A549 (cell line): ENCODE data around the gene LEF1. TPM values are rescaled to one million over a fixed set of nuclear protein-coding genes. Genes with fewer than 3 reads are reported as not detected.
"Not testable (repeated sequence)": the region's sequence is repeated elsewhere in the genome, so short reads cannot be mapped to it uniquely, and the experiment has no call there.

Experiments
- ATAC-seq, 2 experiments: fragments of 200-7000 bp in 1 of 2; fragments of >200 bp in 1 of 2; cut with Nextera tagmentation in 1 of 2; cut with Tn5 transposase in 1 of 2; 3 replicates each; pipeline versions ENCODE4 v1.8.0 to v1.9.1; 2018 to 2020; ENCODE audit warnings: mild to moderate bottlenecking in 1 of 2, moderate library complexity in 1 of 2
- CTCF ChIA-PET: fragments of 300-600 bp; sonication (Branson Sonifier 250); formaldehyde crosslinking; extraction: SDS; loops from one replicate; lab custom pipeline; 2021; ENCODE audit warnings: antibody characterized with exemption, inconsistent platforms; lab: Yijun Ruan, JAX
- POLR2A ChIA-PET: fragments of 350-600 bp; formaldehyde crosslinking; extraction: SDS; loops from one replicate; lab custom pipeline; 2021; ENCODE audit warnings: antibody characterized with exemption, inconsistent platforms; lab: Yijun Ruan, JAX
- DNase-seq, 2 experiments: peaks; one replicate each; pipeline versions ENCODE4 v3.0.0 to v3.0.0-alpha.2; 2011 to 2016; ENCODE audit warnings: low read depth in 1 of 2, low spot score in 1 of 2
- FAIRE-seq: peaks from 2 replicates; lab custom pipeline; 2011; peaks lifted over from hg19 to GRCh38; lab: Jason Lieb, UNC
- H3K27ac ChIP-seq, 2 experiments: fragments of >200 bp; sonication (Bioruptor Twin); formaldehyde crosslinking; 3 replicates each; pipeline ENCODE4 v1.5.1; 2016 to 2017
- H3K4me1 ChIP-seq: fragments of >200 bp; sonication (Bioruptor Twin); formaldehyde crosslinking; 3 replicates; pipeline ENCODE4 v1.6.1; 2016
- H3K4me2 ChIP-seq: fragments of >200 bp; sonication (Bioruptor Twin); formaldehyde crosslinking; 3 replicates; pipeline ENCODE4 v1.6.1; 2016
- H3K4me3 ChIP-seq: fragments of >200 bp; sonication (Bioruptor Twin); formaldehyde crosslinking; 3 replicates; pipeline ENCODE4 v1.5.1; 2016
- H3K9me3 ChIP-seq: fragments of >200 bp; sonication (Bioruptor Twin); formaldehyde crosslinking; 3 replicates; pipeline ENCODE4 v1.6.1; 2016
- ATOH8 ChIP-seq: fragments of 250-450 bp; sonication (Bioruptor Pico); IDR thresholded peaks from 2 replicates; pipeline ENCODE4 v1.5.0; 2020; ENCODE audit warnings: low read depth, mild to moderate bottlenecking, moderate library complexity
- BCL3 ChIP-seq: fragments of >200 bp; sonication (Bioruptor Twin); formaldehyde crosslinking; IDR thresholded peaks from 3 replicates; pipeline ENCODE4 v1.6.1; 2016
- CEBPB ChIP-seq, 2 experiments: fragments of >200 bp in 1 of 2; sonication (Bioruptor Twin) in 1 of 2; formaldehyde crosslinking in 1 of 2; IDR thresholded peaks; 2 replicates each; pipeline ENCODE4 v1.6.1; 2012 to 2016
- ESRRA ChIP-seq: fragments of 150-350 bp; IDR thresholded peaks from 2 replicates; pipeline ENCODE4 v1.6.1; 2014; ENCODE audit warnings: mild to moderate bottlenecking, low read length, borderline replicate concordance
- FOSB ChIP-seq: fragments of 250-450 bp; sonication (Bioruptor Pico); IDR thresholded peaks from 2 replicates; pipeline ENCODE4 v1.5.0; 2020; ENCODE audit warnings: mild to moderate bottlenecking, moderate library complexity
- FOSL2 ChIP-seq, 2 experiments: fragments of 450-650 bp in 1 of 2; fragments of >200 bp in 1 of 2; sonication (Bioruptor Twin) in 1 of 2; formaldehyde crosslinking; IDR thresholded peaks; 2 replicates each; pipeline versions ENCODE4 v1.5.0 to v1.6.1; 2016 to 2020; ENCODE audit warnings: mild to moderate bottlenecking in 1 of 2, moderate library complexity in 1 of 2
- HOXB13 ChIP-seq: fragments of 250-450 bp; sonication (Bioruptor Pico); IDR thresholded peaks from 2 replicates; pipeline ENCODE4 v1.5.0; 2020; ENCODE audit warnings: low read depth, mild to moderate bottlenecking, moderate library complexity
- HOXB5 ChIP-seq: fragments of 250-450 bp; sonication (Bioruptor Pico); IDR thresholded peaks from 2 replicates; pipeline ENCODE4 v1.5.0; 2020; ENCODE audit warnings: mild to moderate bottlenecking, moderate library complexity
- NPAS2 ChIP-seq: fragments of 250-450 bp; sonication (Bioruptor Pico); IDR thresholded peaks from 2 replicates; pipeline ENCODE4 v1.8.0; 2022; ENCODE audit warnings: mild to moderate bottlenecking, moderate library complexity, borderline replicate concordance
- PHF8 ChIP-seq: fragments of 200-600 bp; sonication (generic); IDR thresholded peaks from 2 replicates; pipeline ENCODE4 v1.6.1; 2016; ENCODE audit warnings: low read depth, mild to moderate bottlenecking, antibody characterized with exemption, moderate library complexity, borderline replicate concordance
- RAD21 ChIP-seq, 2 experiments: fragments of >200 bp in 1 of 2; sonication (Bioruptor Twin) in 1 of 2; formaldehyde crosslinking in 1 of 2; IDR thresholded peaks in 1 of 2; conservative IDR thresholded peaks in 1 of 2; 2 replicates in 1 of 2; 3 replicates in 1 of 2; pipeline ENCODE4 v1.6.1; 2012 to 2018; ENCODE audit warnings: inconsistent platforms in 1 of 2
- RCOR1 ChIP-seq: fragments of 150-350 bp; IDR thresholded peaks from 2 replicates; pipeline ENCODE4 v1.6.1; 2014; ENCODE audit warnings: antibody characterized with exemption, low read length, low read depth
- RFX5 ChIP-seq: fragments of 450-650 bp; IDR thresholded peaks from 2 replicates; pipeline ENCODE4 v1.7.1; 2014; ENCODE audit warnings: antibody characterized with exemption, mild to moderate bottlenecking, moderate library complexity
- WGBS: methylation state at CpG from one replicate; pipeline ENCODE4 v1.1.6; 2017; ENCODE audit errors: missing lambda C conversion rate; 5-methylcytosine and 5-hydroxymethylcytosine counted together
- polyA plus RNA-seq, 4 experiments: library from polyadenylated mRNA; depleted of rRNA in 3 of 4; stranded (reverse); fragments of >200 nt; fragmentation: RNase III in 1 of 4; extraction: RNeasy Plus Mini Kit Qiagen cat#74134 plus additional on column Dnase treatment in 1 of 4; gene quantifications; 2 replicates in 3 of 4; 3 replicates in 1 of 4; pipeline ENCODE4 v1.2.3, GENCODE V29; 2011 to 2017

Gene LEF1
- polyA plus RNA-seq, 2 of the 4 experiments (the other 2 are of a cell fraction), result not detected

- Histone ChIP-seq H3K4me2 (no peak overlapping the region), H3K27ac (no peak overlapping the region)
- 45% methylated on average over 2 of the region's 2 CpGs for WGBS
- FAIRE-seq, result no peak
- TF ChIP-seq FOSL2 (IDR thresholded peaks at IDR 0.05) (no peak), FOSL2 (CRISPR knock-in tag; IDR thresholded peaks at IDR 0.05) (no peak), HOXB5 (CRISPR knock-in tag) (no peak), BCL3 (no peak), PHF8 (no peak), HOXB13 (no peak), ATOH8 (CRISPR knock-in tag) (no peak), RFX5 (no peak), NPAS2 (CRISPR knock-in tag) (no peak), RAD21 (conservative IDR thresholded peaks at IDR 0.05 in 1 of 2, IDR thresholded peaks at IDR 0.05 in 1 of 2) (no peak)
- TF ChIP-seq, all 56 proteins: peak for 0
- ATAC-seq, result no peak
- Histone ChIP-seq H3K9me3 (no peaks in the 10 kb centered on the region), H3K4me1 (no peaks in the 10 kb centered on the region), H3K4me3 (no peak overlapping the region)
- CTCF ChIA-PET, result interaction anchor here (0.6 to 1.5 kb wide), 2 partner anchors 10 to 1304 kb away, joined by 3 read pairs; no protein-coding TSS in a partner anchor
- POLR2A ChIA-PET, result no interaction called here
- no peak for DNase-seq
Observed at GRCh38 chr4:108052558-108053120, 116.1 kb downstream of the LEF1 start.

- POLR2A ChIA-PET, result no interaction called here
- Histone ChIP-seq H3K4me1 (no peaks in the 10 kb centered on the region), H3K4me3 (no peak overlapping the region), H3K27ac (no peak overlapping the region), H3K9me3 (no peaks in the 10 kb centered on the region), H3K4me2 (no peak overlapping the region)
- ATAC-seq (no peak), DNase-seq (no peak), FAIRE-seq (no peak)
- no peak for TF ChIP-seq ATOH8 (CRISPR knock-in tag)
- no peak for TF ChIP-seq RFX5
- no peak for TF ChIP-seq RCOR1
- no peak for TF ChIP-seq FOSB
- TF ChIP-seq ESRRA, result no peak
- no peak for TF ChIP-seq CEBPB (IDR thresholded peaks at IDR 0.05)
- 57% methylated on average over 9 of the region's 10 CpGs for WGBS
- CTCF ChIA-PET, result interaction anchor here (1.5 kb wide), 1 partner anchor 11 kb away, joined by 3 read pairs; no protein-coding TSS in a partner anchor
Observed at GRCh38 chr4:108051343-108051742, 117.4 kb downstream of the LEF1 start.

GRCh38 chr4:108050166-108051111 lies 118.3 kb downstream of the LEF1 start:
- H3K4me1 ChIP-seq, H3K4me3 ChIP-seq, CTCF ChIA-PET, H3K4me2 ChIP-seq, FAIRE-seq, ATAC-seq, POLR2A ChIA-PET, H3K27ac ChIP-seq, DNase-seq, H3K9me3 ChIP-seq: not testable (repeated sequence)
- 59% methylated on average over 8 of the region's 10 CpGs for WGBS
